IMR-90 (cell line): Measurements from ENCODE around the gene NELL2. TPM values are rescaled to one million over a fixed set of nuclear protein-coding genes. Genes with fewer than 3 reads are reported as not detected.

Source experiments
- ATAC-seq: fragments of 200-7000 bp; cut with Tn5 transposase; 2 replicates; pipeline ENCODE4 v1.9.1; 2020; ENCODE audit warnings: low read depth, mild to moderate bottlenecking, moderate library complexity
- BruUV-seq: library from RNA; stranded (reverse); fragments of 400-500 nt; replicated peaks from 2 replicates; lab custom pipeline; 2021; lab: Mats Ljungman, UMichigan
- CTCF ChIA-PET: fragments of 300-600 bp; formaldehyde crosslinking; extraction: SDS; loops from one replicate; lab custom pipeline; 2021; ENCODE audit warnings: antibody characterized with exemption; lab: Yijun Ruan, JAX
- POLR2A ChIA-PET: fragments of 300-600 bp; sonication (Branson Sonifier 250); formaldehyde crosslinking; loops from one replicate; lab custom pipeline; 2022; ENCODE audit warnings: antibody characterized with exemption; ENCODE audit not compliant: unreplicated experiment; lab: Charles Lee
- DNase-seq: peaks from one replicate; pipeline ENCODE4 v3.0.0; 2013
- H2AFZ ChIP-seq: replicated peaks from 2 replicates; pipeline ENCODE3; 2013; ENCODE audit warnings: low read length, mild to moderate bottlenecking; ENCODE audit not compliant: poor library complexity
- H2AK5ac ChIP-seq: 2 replicates; pipeline ENCODE4 v1.6.1; 2013; ENCODE audit warnings: low read depth, low read length, inconsistent platforms
- H2AK9ac ChIP-seq: replicated peaks from 2 replicates; pipeline ENCODE3; 2013; ENCODE audit warnings: mild to moderate bottlenecking, low read depth, low read length, moderate library complexity; ENCODE audit not compliant: poor library complexity
- H2BK120ac ChIP-seq: 2 replicates; pipeline ENCODE4 v1.6.1; 2013; ENCODE audit warnings: low read depth, low read length, inconsistent platforms
- H2BK15ac ChIP-seq: 3 replicates; pipeline ENCODE4 v1.6.1; 2013; ENCODE audit warnings: low read depth, low read length, inconsistent platforms
- H2BK20ac ChIP-seq: 2 replicates; pipeline ENCODE4 v1.6.1; 2013; ENCODE audit warnings: low read depth, mild to moderate bottlenecking, inconsistent platforms, low read length, moderate library complexity
- H2BK5ac ChIP-seq: 2 replicates; pipeline ENCODE4 v1.6.1; 2013; ENCODE audit warnings: mild to moderate bottlenecking, low read depth, low read length, inconsistent platforms; ENCODE audit not compliant: poor library complexity, severe bottlenecking
- H3K14ac ChIP-seq: replicated peaks from 2 replicates; pipeline ENCODE4 v1.6.1; 2013; ENCODE audit warnings: low read depth, low read length, inconsistent platforms
- H3K18ac ChIP-seq: 2 replicates; pipeline ENCODE4 v1.6.1; 2013; ENCODE audit warnings: low read depth, low read length, control low read depth
- H3K23ac ChIP-seq: 2 replicates; pipeline ENCODE4 v1.6.1; 2013; ENCODE audit warnings: low read depth, low read length, inconsistent platforms
- H3K27ac ChIP-seq: 2 replicates; pipeline ENCODE4 v1.5.1; 2013; ENCODE audit warnings: mild to moderate bottlenecking, control low read depth, low read length; ENCODE audit not compliant: insufficient read depth
- H3K27me3 ChIP-seq: 2 replicates; pipeline ENCODE4 v1.6.1; 2013; ENCODE audit warnings: low read length; ENCODE audit not compliant: control insufficient read depth, insufficient read depth
- H3K36me3 ChIP-seq: 2 replicates; pipeline ENCODE4 v1.6.1; 2013; ENCODE audit warnings: low read length, mixed read lengths; ENCODE audit not compliant: control insufficient read depth, insufficient read depth
- H3K4ac ChIP-seq: 2 replicates; pipeline ENCODE4 v1.6.1; 2013; ENCODE audit warnings: low read depth, low read length, inconsistent platforms
- H3K4me1 ChIP-seq: 2 replicates; pipeline ENCODE4 v1.6.1; 2013; ENCODE audit warnings: low read length, mixed read lengths; ENCODE audit not compliant: control insufficient read depth, insufficient read depth
- H3K4me2 ChIP-seq: 2 replicates; pipeline ENCODE4 v1.6.1; 2013; ENCODE audit warnings: low read depth, mild to moderate bottlenecking, control low read depth, low read length, moderate library complexity
- H3K4me3 ChIP-seq: 2 replicates; pipeline ENCODE4 v1.5.1; 2013; ENCODE audit warnings: low read depth, mild to moderate bottlenecking, control low read depth, low read length, moderate library complexity; ENCODE audit not compliant: insufficient read depth
- H3K56ac ChIP-seq: 2 replicates; pipeline ENCODE4 v1.6.1; 2013; ENCODE audit warnings: low read length, inconsistent platforms; ENCODE audit not compliant: insufficient read depth; ENCODE audit errors: extremely low read depth
- H3K79me1 ChIP-seq, 2 experiments: 2 replicates each; pipeline ENCODE4 v1.6.1; 2013; ENCODE audit warnings: low read length in 2 of 2, inconsistent platforms in 1 of 2, low read depth in 1 of 2
- H3K9ac ChIP-seq: 2 replicates; pipeline ENCODE4 v1.6.1; 2013; ENCODE audit warnings: low read depth, low read length, control low read depth
- H3K9me1 ChIP-seq: 2 replicates; pipeline ENCODE4 v1.6.1; 2013; ENCODE audit warnings: low read length, inconsistent platforms; ENCODE audit not compliant: insufficient read depth
- H3K9me3 ChIP-seq: 2 replicates; pipeline ENCODE4 v1.6.1; 2013; ENCODE audit warnings: low read length; ENCODE audit not compliant: control insufficient read depth, insufficient read depth
- H4K20me1 ChIP-seq: 2 replicates; pipeline ENCODE4 v1.6.1; 2013; ENCODE audit warnings: low read length, inconsistent platforms; ENCODE audit not compliant: insufficient read depth
- H4K5ac ChIP-seq: 2 replicates; pipeline ENCODE4 v1.6.1; 2013; ENCODE audit warnings: mild to moderate bottlenecking, low read depth, low read length, control low read depth
- H4K8ac ChIP-seq, 2 experiments: 2 replicates each; pipeline ENCODE4 v1.6.1; 2013; ENCODE audit warnings: low read depth in 2 of 2, low read length in 2 of 2, control low read depth in 1 of 2, inconsistent platforms in 1 of 2
- H4K91ac ChIP-seq: 2 replicates; pipeline ENCODE4 v1.6.1; 2013; ENCODE audit warnings: low read depth, low read length, inconsistent platforms; ENCODE audit not compliant: insufficient read depth
- BHLHE40 ChIP-seq: fragments of 150-350 bp; IDR thresholded peaks from 2 replicates; pipeline ENCODE4 v1.6.1; 2016; ENCODE audit warnings: mild to moderate bottlenecking, low read depth, low read length
- CEBPB ChIP-seq: IDR thresholded peaks from 2 replicates; pipeline ENCODE4 v1.6.1; 2012; ENCODE audit warnings: low read depth, low read length, improper control_type of control experiment
- CHD1 ChIP-seq: IDR thresholded peaks from 2 replicates; pipeline ENCODE4 v1.6.1; 2012; ENCODE audit warnings: low read depth, low read length, improper control_type of control experiment
- FOS ChIP-seq: fragments of 150-350 bp; IDR thresholded peaks from 2 replicates; pipeline ENCODE4 v1.6.1; 2016; ENCODE audit warnings: low read depth, low read length
- MXI1 ChIP-seq: IDR thresholded peaks from 2 replicates; pipeline ENCODE4 v1.6.1; 2012; ENCODE audit warnings: low read depth, mild to moderate bottlenecking, low read length, moderate library complexity, borderline replicate concordance
- NFE2L2 ChIP-seq: fragments of 150-350 bp; IDR thresholded peaks from 2 replicates; pipeline ENCODE4 v1.6.1; 2016; ENCODE audit warnings: low read depth, mild to moderate bottlenecking, low read length
- RFX5 ChIP-seq: IDR thresholded peaks from 2 replicates; pipeline ENCODE4 v1.8.0; 2012; ENCODE audit warnings: low read depth, mild to moderate bottlenecking, low read length, moderate library complexity
- SMC3 ChIP-seq: fragments of 150-350 bp; IDR thresholded peaks from 2 replicates; pipeline ENCODE4 v1.6.1; 2016; ENCODE audit warnings: low read depth, mild to moderate bottlenecking, antibody characterized with exemption, low read length, moderate library complexity
- USF2 ChIP-seq: fragments of 150-350 bp; IDR thresholded peaks from 2 replicates; pipeline ENCODE4 v1.6.1; 2017; ENCODE audit warnings: mild to moderate bottlenecking, antibody characterized with exemption, low read length, low read depth
- dilution Hi-C: fragments of 300-500 bp; cut with HindIII; formaldehyde crosslinking; loops from one replicate; pipeline ENCODE4 v1.14.3; 2018; ENCODE audit warnings: low sequenced_read_pairs; ENCODE audit not compliant: unreplicated experiment
- in situ Hi-C: fragments of 300-500 bp; cut with MboI; formaldehyde crosslinking; loops from 3 replicates; pipeline ENCODE4 v1.14.3; 2019; ENCODE audit warnings: low sequenced_read_pairs, inconsistent platforms, mixed read lengths
- intact Hi-C: fragments of 100-400 bp; cut with micrococcal nuclease; formaldehyde crosslinking; loops from 2 replicates; pipeline ENCODE4 v1.10.0; 2022
- polyA plus RNA-seq, 3 experiments: library from polyadenylated mRNA; depleted of rRNA; stranded (reverse); fragments of >200 nt; gene quantifications; 2 replicates each; pipeline ENCODE4 v1.2.3, GENCODE V29; 2012; ENCODE audit warnings: low replicate concordance in 1 of 3
- total RNA-seq: library from RNA; depleted of rRNA; stranded (reverse); fragments of >200 nt; gene quantifications from 2 replicates; pipeline ENCODE4 v1.2.3, GENCODE V29; 2012

Gene NELL2
- total and polyA plus RNA-seq, 2 of the 4 experiments (the other 2 are of a cell fraction), result 0.18 to 0.26 TPM

DNA sequence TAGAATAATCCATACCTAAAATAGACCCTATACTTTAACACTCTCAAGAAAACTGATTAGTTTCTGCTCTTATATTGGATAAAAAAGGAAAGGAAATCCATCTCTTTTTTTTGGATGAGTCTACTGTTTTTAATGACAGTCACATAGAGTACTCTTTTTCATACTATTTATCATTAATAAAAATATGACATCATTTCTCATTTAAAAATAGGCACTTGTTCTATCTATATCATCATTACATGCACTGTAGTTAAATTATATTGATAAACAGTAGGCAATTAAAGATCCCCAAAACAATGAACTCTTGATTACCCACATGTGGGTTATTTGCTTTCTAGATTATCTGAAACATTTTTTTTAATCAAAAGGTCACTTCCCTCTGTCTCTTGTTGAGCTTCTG lies 338.8 kb downstream of the NELL2 start:
- Histone ChIP-seq H4K5ac (no peak overlapping the region), H3K4me3 (no peak overlapping the region), H3K9me3 (no peaks in the 10 kb centered on the region), H3K36me3 (no peaks in the 10 kb centered on the region), H2BK5ac (no peak overlapping the region), H2AK5ac (no peak overlapping the region), H2BK120ac (no peak overlapping the region), H3K18ac (no peak overlapping the region), H2AK9ac (no peak overlapping the region), H3K23ac (no peak overlapping the region), H2BK20ac (no peak overlapping the region), H2AFZ (no peak overlapping the region), H3K56ac (no peak overlapping the region), H3K9ac (no peak overlapping the region), H3K27me3 (no peaks in the 10 kb centered on the region), H3K4ac (no peak overlapping the region), H3K79me1 (no peaks in the 10 kb centered on the region), H2BK15ac (no peak overlapping the region), H3K4me1 (no peaks in the 10 kb centered on the region), H3K4me2 (no peak overlapping the region), H4K91ac (no peak overlapping the region), H3K27ac (no peak overlapping the region), H3K14ac (no peak overlapping the region), H4K20me1 (no peaks in the 10 kb centered on the region), H4K8ac (no peak overlapping the region), H3K9me1 (no peaks in the 10 kb centered on the region)
- BruUV-seq, result no TSS peak
- no peak for TF ChIP-seq BHLHE40
- no peak for TF ChIP-seq RFX5
- TF ChIP-seq CHD1, result no peak
- no peak for TF ChIP-seq FOS
- no peak for TF ChIP-seq MXI1
- TF ChIP-seq NFE2L2, result no peak
- TF ChIP-seq SMC3, result no peak
- TF ChIP-seq CEBPB, result no peak
- TF ChIP-seq USF2, result no peak
- DNase-seq (no peak), ATAC-seq (no peak)
- intact Hi-C loops, result no loop called here
- ChIA-PET POLR2A (interaction anchor here (0.7 kb wide), 1 partner anchor 66 kb away, joined by 5 read pairs; no protein-coding TSS in a partner anchor), CTCF (interaction anchor here (0.6 kb wide), 1 partner anchor 15 kb away, joined by 4 read pairs; no protein-coding TSS in a partner anchor)
- in situ Hi-C loops, result no loop called here
- dilution Hi-C loops, result no loop called here
